HEK293T (cell line): ENCODE results near the gene ASPHD1.

ENCODE experiments used
- BHLHE40 ChIP-seq: fragments of 450-650 bp; IDR thresholded peaks from 2 replicates; pipeline ENCODE4 v1.6.1; 2016; ENCODE audit warnings: mild to moderate bottlenecking, moderate library complexity, borderline replicate concordance
- FOXM1 ChIP-seq: fragments of 450-650 bp; IDR thresholded peaks from 2 replicates; pipeline ENCODE4 v1.6.1; 2017; ENCODE audit warnings: mild to moderate bottlenecking, borderline replicate concordance
- HDGF ChIP-seq: fragments of 450-650 bp; IDR thresholded peaks from 2 replicates; pipeline ENCODE4 v1.6.1; 2017; ENCODE audit warnings: antibody characterized with exemption, borderline replicate concordance
- L3MBTL2 ChIP-seq: fragments of 450-650 bp; conservative IDR thresholded peaks from 2 replicates; pipeline ENCODE4 v1.6.1; 2016; ENCODE audit warnings: mild to moderate bottlenecking
- LEF1 ChIP-seq: fragments of 450-650 bp; IDR thresholded peaks from 2 replicates; pipeline ENCODE4 v1.6.1; 2017; ENCODE audit warnings: mild to moderate bottlenecking, borderline replicate concordance
- PKNOX1 ChIP-seq: fragments of 450-650 bp; IDR thresholded peaks from 2 replicates; pipeline ENCODE4 v1.6.1; 2016
- SUZ12 ChIP-seq: fragments of 450-650 bp; IDR thresholded peaks from 2 replicates; pipeline ENCODE4 v1.6.1; 2016; ENCODE audit warnings: mild to moderate bottlenecking
- ZNF384 ChIP-seq: fragments of 450-650 bp; IDR thresholded peaks from 2 replicates; pipeline ENCODE4 v1.6.1; 2016

GRCh38 chr16:29854520-29855100 is 45.7 kb upstream of the ASPHD1 start:
- no peak for TF ChIP-seq L3MBTL2
- no peak for TF ChIP-seq BHLHE40
- no peak for TF ChIP-seq PKNOX1
- TF ChIP-seq FOXM1, result no peak
- no peak for TF ChIP-seq HDGF
- TF ChIP-seq SUZ12, result no peak
- TF ChIP-seq LEF1, result no peak
- no peak for TF ChIP-seq ZNF384
